NCI-H2196 (cell line): ENCODE measurements around the gene MAP10.
"Not testable (repeated sequence)": the region's sequence is repeated elsewhere in the genome, so short reads cannot be mapped to it uniquely, and the experiment has no call there.

Source experiments
- DNase-seq: peaks from one replicate; lab custom pipeline; 2025; ENCODE audit not compliant: unreplicated experiment; lab: John Stamatoyannopoulos, UW

The MAP10 gene, protein sequence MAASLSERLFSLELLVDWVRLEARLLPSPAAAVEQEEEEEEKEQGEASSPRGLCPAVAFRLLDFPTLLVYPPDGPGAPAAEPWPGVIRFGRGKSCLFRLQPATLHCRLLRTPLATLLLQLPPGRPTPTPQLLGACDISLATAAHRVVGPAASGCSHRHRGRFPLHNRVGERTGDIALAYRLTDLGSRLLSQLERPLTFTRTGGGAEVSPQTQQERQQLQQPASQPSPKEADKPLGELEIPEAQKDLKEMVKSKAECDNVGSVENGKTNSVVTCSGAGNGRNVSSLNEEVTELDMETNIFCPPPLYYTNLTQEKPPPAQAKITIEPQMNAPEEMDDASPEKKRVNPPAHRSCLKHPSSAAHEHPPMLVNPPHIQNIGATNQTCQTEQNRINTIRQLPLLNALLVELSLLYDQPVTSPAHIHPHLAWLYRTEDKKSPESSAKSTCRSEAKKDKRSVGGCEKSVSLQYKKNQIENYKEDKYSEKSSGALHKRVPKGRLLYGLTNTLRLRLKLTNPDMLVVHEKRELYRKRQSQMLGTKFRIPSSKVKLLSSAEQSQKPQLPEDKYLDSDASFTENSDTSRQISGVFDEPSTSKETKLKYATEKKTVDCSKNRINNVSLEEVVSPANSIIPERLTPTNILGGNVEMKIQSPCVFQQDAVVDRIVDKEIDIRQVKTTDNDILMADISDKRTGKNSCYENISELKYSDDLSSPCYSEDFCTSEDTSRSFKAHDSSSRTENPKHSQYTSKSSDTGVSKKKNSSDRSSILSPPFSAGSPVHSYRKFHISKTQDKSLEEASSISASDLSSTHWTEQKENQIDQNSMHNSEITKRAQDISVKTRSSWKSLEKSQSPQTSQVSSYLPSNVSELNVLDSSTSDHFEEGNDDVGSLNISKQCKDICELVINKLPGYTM

DNA sequence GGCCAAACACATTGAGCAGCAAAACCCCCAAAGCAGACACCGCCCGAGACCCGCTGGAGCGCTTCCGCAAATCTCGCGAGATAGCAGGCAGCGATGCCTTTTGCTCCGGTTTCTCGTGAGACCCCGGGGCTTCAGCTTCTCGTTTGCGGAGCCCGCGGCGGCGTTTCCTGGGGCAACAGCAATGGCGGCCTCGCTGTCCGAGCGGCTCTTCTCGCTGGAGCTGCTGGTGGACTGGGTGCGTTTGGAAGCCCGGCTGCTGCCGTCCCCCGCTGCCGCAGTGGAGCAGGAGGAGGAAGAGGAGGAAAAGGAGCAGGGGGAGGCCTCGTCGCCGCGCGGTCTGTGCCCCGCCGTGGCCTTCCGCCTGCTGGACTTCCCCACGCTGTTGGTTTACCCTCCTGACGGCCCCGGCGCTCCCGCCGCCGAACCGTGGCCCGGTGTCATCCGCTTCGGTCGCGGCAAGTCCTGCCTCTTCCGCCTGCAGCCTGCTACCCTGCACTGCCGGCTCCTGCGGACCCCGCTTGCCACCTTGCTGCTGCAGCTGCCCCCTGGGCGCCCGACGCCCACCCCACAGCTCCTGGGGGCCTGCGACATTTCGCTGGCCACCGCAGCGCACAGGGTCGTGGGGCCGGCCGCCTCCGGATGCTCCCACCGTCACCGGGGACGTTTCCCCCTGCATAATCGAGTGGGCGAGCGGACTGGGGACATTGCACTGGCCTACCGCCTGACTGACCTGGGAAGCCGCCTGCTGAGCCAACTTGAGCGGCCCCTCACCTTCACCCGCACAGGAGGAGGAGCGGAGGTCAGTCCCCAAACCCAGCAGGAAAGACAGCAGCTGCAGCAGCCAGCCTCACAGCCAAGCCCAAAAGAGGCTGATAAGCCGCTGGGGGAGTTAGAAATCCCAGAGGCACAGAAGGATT is at the start of gene MAP10:
TSS of gene MAP10 (plus strand) at position 148 of the 917 bp plus-strand sequence. CDS start at position 182, 34 bp downstream.
- DNase-seq: no peak

DNA sequence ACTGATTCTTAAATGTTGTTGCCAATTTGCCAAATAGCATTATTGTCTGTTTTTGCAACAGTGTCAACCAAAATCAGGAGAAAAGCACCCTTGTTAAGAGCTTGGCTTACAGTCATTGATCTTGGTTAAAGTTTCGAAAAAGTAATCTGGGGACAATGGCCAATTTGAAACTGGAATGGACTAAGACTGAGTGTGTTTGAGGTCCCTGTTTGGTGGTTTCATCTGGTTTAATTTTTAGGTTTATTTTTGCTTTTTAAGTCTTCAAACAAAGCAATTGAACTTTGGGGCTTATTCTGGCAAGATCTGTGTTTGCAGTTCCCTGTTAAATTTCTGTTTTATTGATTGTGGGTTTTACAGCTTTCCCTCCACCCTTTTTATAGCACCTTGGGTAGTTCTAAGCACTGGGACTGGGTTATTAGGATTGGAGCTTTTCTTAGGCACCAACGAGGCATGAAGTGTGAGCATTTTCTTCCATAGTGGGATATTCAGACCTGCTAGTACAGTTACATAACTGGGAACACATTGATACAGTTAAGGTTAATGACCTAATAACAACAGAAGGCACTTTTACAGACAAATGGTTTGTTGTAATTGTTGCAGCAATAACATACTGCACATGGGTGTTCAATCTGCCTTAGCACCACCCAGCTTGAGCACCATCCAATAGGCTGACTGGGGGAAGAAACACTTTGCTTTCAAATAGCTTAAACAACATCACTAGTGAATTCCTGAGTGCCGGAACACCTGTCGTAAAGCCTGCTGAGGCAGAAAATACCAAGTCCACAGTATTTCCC is 40.6 kb upstream of the MAP10 start:
- DNase-seq: no peak

DNA sequence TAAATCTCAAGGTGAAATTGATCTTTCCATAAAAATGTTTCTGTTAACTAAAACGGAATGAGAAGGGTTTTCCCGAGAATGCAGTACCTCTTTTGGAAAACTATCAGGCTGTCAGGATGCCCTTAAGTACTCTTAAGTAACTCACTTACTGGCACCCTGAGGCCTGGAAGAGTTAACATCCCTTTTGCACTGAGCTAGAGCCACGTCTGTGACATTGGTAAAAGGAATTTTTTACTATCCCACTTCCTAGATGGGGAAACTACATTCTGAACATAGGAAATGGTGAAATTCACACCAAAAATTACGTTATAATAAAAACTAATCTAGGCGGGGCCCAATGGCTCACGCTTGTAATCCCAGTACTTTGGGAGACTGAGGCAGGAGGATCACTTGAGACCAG is 39.7 kb upstream of the MAP10 start:
- no peak for DNase-seq

DNA sequence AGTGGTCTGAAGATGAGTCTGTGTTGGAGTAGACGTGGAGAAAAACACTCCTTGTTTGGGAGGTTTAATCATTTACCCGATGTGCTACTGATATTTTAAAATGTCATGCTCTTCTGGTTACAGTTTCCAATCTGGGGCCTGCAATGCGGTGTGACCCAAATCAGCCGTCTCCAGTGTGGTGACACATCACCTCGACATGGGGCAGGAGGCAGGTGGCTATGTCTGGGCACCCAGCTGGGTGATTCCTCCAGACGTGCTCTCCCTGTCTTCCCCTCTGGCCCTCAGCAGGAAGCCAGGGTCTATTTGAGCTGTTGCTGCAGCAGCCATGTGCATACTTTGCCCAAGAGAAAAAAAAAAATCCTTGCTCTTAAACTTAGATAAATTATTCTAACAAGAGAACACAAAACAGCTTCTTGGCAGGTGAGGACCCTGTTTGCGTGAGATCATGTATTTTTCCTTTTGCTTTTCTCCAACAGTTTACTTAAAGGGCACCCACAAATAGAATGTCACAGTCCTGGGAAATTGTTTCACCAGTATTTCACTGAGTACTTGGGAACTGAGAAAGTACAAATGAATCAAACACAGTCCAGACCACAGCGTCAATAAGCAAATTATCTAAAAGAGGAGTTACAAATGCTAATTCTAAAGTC is 38.9 kb upstream of the MAP10 start:
- DNase-seq: no peak

DNA sequence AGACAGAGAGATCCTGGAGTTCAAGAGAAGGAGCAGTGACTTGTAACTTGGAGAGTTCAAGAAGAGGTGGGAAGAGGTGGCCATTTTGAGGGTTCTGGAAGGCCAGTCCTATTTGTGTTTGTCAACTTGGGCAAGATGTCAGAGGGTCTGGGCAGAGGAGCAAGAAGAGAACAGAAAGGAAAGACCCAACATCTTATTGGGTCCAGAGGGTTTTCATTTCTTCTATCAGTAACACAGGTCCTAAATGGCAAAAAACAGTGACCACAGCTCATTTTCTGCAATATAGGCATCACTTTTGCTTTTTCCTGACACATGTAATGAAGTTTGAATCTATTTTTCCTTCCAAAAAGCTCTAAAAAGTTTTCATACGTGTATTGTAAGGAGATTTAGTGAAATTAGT is 38.3 kb upstream of the MAP10 start:
- DNase-seq: no peak

DNA sequence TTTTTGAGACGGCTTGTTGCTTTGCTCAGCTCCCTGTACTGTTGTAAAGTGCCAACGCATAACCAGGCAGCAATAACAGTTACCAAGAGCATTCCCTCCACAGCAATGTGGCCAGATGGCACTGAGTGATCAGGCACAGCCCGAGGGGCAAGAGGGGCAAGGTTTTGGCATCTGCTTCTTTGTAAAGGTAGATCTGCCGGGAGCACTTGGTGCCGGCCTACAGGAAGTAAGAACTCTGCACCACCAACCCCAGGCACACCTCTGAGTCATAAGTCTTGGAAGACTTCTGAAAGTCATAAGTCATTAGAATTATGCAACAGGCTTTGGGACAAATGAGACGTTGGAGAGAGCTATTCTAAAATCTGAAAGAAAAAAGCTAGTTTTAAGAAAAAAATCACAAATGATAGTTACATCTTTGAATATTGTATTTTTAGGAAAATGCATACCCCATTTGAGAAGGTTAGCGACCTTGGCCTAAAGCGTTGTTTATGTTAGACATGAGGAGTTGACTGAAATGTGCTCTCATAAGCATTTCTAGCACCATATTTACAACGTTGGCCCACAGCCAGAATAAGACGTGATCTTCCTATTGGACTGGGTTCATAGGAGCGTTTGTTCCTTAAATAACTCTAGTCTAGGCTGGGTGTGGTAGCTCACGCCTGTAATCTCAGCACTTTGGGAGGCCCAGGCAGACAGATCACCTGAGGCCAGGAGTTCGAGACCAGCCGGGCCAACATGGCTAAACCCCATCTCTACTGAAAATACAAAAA is 37.7 kb upstream of the MAP10 start:
- DNase-seq: no peak

DNA sequence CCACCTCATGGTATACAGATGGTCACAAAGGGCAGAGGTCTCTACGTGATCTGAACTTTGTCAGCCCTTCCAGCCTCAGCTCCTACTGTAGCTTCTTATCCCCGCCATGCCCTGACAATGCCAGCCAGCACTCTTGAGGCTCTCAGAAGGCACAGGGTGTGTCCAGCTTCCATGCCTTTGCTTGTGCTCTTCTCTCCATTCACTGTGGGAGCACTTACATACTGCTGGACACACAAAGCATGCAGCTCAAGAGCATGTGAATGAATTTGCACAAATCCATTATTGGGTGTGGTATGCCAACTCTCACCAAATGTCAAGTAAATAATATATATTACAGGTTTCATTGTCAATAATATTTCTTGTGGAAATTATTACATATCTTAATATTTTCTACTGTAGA is 36.4 kb upstream of the MAP10 start:
- no peak for DNase-seq

DNA sequence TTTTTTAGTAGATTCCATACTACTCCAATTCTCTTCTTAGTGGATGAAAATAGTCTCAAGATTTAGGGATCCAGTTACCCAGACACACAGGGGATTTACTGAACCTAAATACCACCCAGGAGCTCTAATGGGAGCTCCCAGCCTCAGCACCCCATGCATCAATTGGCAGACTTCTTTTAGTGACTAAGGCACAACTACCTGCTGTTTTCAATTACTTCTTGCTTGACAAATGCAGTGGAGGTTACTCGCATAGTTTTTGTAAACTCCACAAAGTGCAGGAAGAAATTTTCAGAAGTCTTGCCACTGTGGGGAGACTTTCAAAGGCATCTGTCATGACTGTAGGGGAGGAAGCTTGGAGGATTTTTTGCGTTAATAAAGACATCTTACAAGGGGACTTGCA is 35.5 kb upstream of the MAP10 start:
- DNase-seq: no peak

DNA sequence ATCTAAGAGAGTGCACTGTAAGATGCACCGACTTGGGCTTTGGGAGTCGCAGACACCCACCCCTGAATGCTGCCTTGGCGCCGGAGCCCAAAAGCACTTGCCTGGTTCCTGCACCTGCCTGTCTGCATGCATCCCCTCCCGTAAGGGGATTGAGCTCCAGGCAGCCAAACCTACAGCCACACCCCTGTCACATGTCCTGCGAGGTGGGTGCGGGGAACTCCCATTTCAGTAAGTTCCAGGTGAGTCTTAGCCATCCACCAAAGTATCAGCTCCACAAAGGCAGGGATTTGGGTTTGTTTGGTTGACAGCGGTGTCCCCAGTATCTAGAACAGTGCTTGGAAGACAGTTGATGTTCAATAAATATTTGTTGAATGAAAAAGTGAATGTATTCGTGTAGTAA is 31.5 kb upstream of the MAP10 start:
- DNase-seq: no peak

DNA sequence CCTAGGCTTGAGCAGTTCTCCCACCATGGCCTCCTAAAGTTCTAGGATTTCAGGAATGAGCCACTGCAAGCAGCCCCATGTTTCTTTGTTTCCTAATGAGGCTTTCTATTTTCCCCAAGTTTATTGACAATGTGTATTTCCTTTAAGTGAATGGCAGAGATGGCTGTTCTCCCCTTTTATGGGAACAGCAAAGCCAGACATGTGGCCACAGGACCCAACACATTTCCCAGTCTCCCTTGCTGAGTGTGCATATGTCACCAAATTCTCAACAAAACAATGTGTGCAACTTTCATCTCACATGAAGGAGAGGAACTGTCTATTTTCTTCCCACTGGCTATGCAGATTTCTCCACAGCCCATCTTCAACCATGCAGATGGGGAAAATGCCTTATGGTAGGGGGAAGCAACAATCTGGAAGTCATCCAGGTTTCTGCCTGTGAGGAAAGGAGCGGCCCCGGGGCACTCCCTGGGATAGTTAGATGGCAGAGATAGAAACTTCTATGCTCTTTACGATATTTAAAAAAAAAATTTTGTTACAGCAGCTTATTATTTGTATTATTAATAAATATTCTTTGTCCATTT is 28.6 kb upstream of the MAP10 start:
- no peak for DNase-seq

DNA sequence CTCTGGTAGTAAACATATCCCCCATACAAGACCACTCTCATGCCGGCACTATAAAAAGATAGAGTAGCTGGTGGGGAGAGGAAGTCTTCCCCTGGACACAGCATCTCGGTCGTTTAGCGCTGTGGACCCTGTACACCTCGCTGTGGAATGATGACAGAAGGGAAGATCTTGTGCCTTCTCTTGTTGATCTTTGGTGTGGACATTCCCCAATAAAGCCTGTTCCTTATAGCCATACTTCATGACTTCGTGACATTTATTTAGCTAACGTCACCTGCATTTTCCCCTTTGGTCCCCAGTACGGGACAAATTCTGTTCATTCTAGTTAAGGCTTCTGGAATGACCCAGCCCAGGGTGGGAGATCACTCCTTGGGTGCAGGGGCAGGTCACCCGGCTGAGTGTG is 24.9 kb upstream of the MAP10 start:
- no peak for DNase-seq

DNA sequence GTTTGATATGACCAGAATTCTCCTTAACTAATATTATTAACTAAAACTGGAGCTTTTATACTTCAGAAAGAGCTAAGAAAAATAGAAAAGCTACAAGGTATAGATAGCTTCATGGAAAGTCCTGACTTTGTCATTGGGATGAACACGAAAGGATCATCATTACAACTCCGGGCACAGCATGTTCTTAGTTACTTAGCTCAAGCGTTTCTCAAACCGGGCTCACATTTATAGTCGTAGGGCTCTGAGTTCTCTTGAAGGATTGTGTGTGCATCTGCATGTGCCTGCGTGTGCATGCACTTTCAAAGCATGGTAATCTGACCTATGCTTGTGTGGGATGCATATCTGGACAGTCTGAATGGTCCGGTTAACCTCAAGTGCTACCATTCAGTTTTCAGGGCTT is 20.4 kb upstream of the MAP10 start:
- DNase-seq: no peak

DNA sequence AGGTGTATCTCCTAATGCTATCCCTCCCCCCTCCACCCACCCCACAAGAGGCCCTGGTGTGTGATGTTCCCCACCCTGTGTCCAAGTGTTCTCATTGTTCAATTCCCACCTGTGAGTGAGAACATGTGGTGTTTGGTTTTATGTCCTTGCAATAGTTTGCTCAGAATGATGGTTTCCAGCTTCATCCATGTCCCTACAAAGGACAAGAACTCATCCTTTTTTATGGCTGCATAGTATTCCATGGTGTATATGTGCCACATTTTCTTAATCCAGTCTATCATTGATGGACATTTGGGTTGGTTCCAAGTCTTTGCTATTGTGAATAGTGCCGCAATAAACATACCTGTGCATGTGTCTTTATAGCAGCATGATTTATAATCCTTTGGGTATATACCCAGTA is 19.6 kb upstream of the MAP10 start:
- not testable (repeated sequence) for DNase-seq

DNA sequence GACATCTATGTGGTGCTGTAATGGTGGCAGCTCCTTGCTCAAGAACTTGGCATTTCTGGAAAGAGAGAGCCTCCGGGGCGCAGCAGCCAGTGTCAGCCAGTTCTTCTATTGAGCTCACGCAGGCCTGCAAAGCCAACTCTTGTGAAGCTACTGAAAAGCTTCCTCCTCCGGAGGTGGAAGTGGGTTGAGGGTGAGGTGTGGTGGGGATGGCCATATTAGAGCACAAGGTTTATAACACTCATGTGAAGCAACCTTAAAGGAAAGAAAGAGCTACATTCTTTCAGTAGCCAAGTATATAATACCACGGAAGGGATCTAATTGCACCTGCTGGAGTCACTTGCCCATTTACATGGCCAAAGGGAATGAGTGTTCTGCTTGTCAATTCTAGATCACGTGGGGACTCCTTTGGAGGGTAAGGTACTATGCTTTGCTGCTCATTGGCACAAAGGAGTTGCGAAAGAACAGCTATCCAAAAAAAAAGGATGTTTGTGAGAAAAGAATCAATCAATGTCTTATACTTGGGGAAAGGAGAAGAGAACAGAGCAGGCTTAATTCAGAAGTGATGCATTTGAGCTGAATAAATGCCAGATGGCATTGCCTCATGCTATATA is 18.3 kb upstream of the MAP10 start:
- no peak for DNase-seq

DNA sequence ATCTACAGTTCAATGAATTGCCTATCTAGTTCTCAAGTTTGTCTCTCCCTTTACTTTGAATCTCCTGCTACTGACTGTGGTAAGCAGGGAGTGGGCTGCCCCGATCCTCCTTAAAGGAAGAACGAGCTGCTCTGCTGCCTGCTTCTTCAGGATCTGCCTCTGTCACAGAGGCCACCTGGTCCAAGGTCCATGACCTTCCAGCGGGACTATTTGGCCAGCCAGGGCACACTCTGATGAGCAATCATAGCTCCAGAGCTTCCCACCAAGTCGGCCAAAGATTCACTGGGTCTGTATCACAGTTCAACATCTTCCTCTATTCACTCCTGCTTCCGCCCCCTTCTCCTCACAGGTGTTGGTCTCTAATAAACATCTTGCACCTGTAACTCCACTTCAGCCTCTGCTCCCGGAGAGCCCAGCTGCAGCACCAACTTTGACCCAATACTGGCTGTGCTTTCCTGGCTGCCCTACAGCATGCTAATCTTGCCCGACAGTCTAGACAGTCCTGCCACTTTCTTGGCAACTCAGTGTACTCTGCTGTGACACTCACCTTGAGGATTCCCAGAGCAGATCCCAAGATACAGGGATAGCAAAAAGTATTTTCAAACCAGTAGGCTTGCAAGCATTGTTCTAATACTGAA is 16.9 kb upstream of the MAP10 start:
- DNase-seq: no peak

DNA sequence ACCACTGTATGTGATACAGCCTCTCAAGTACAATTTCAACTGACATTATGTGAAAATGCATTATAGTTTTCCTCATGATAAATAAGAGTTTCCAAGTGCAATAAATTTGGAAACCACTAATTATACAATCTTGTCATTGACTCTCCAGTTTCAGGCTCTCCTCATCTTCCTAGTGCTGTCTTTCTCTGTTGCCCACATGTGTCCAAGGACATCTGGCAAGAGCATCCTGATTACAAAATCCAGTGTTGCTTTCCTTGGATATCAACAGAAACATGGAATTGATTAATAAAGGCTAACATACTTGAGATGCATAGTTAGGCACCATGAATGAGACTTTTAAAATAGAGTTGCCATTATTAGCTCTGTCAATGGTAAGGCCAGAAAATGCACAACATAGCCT is 15.6 kb upstream of the MAP10 start:
- no peak for DNase-seq

DNA sequence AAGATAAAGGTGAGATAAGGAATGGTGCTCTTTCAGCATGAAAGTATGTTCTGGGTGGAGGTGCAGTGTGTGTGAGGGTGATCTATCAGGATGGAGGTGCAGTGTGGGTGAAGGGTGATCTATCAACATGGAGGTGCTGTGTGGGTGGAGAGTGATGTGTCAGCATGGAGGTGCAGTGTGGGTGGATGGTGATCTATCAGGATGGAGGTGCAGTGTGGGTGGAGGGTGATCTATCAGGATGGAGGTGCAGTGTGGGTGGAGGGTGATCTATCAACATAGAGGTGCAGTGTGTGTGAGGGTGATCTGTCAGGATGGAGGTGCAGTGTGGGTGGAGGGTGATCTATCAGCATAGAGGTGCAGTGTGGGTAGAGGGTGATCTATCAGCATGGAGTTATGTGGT is 12.3 kb upstream of the MAP10 start:
- DNase-seq: no peak

DNA sequence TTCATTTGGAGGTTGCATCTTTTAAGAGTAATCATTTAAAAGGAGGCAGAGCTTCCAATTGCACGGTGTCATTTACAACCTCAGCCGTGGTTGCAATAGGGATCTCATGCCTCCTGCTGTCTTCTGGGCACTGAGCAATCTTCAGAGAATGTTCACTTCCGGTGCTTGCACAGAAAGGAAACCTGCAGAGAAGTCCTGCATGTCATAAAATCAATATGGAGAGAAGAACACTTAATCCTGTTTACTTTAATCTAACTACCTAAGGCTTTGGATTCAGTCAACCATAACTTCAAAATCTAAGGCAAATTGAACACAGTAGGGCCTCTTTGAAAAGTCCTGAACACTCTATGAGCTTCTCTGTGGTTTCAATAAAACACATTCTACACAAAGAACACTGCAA is 11.3 kb upstream of the MAP10 start:
- DNase-seq: peak; percentile 12
